Activated CD8-positive, alpha-beta memory T cell treated with anti-CD3 and anti-CD28 coated beads, Interleukin-2, amount 50 U/mL, for 24 hours (primary cell): Measurements from ENCODE around the gene PDLIM4.

Source experiments
- DNase-seq: peaks from one replicate; pipeline ENCODE4 v3.0.0-alpha.2; 2020; ENCODE audit errors: extremely low read depth

The PDLIM4 gene

GRCh38 chr5:132257131-132258101, at the start of gene PDLIM4:
Gene PDLIM4 (plus strand): TSS chr5:132257696. CDS start chr5:132257735, 39 bp downstream.
- no peak for DNase-seq

- no peak for DNase-seq
These were observed 49.7 kb upstream of the PDLIM4 start for GRCh38 chr5:132207778-132208177.

- no peak for DNase-seq
These were observed 48.4 kb upstream of the PDLIM4 start for GRCh38 chr5:132209131-132209530.

- no peak for DNase-seq
These were observed 47.5 kb upstream of the PDLIM4 start for GRCh38 chr5:132209901-132210545.

GRCh38 chr5:132210944-132211343, 46.6 kb upstream of the PDLIM4 start:
- DNase-seq: no peak

GRCh38 chr5:132211787-132212186, 45.7 kb upstream of the PDLIM4 start:
- no peak for DNase-seq

GRCh38 chr5:132213666-132214065, 43.8 kb upstream of the PDLIM4 start:
- DNase-seq: no peak

- no peak for DNase-seq
These were observed 43.0 kb upstream of the PDLIM4 start for GRCh38 chr5:132214491-132214890.

GRCh38 chr5:132215329-132215728, 42.2 kb upstream of the PDLIM4 start:
- no peak for DNase-seq

- no peak for DNase-seq
These were observed 39.2 kb upstream of the PDLIM4 start for GRCh38 chr5:132218321-132218720.

GRCh38 chr5:132219289-132219970, 38.1 kb upstream of the PDLIM4 start:
- DNase-seq: no peak

GRCh38 chr5:132219981-132220380, 37.5 kb upstream of the PDLIM4 start:
- no peak for DNase-seq

- DNase-seq: no peak
These were observed 37.0 kb upstream of the PDLIM4 start for GRCh38 chr5:132220491-132220890.

- DNase-seq: no peak
These were observed 35.5 kb upstream of the PDLIM4 start for GRCh38 chr5:132221781-132222648.

GRCh38 chr5:132222649-132223038, 34.9 kb upstream of the PDLIM4 start:
- DNase-seq: no peak

GRCh38 chr5:132223861-132224260, 33.6 kb upstream of the PDLIM4 start:
- no peak for DNase-seq

- no peak for DNase-seq
These were observed 32.8 kb upstream of the PDLIM4 start for GRCh38 chr5:132224716-132225115.

GRCh38 chr5:132225165-132226032, 32.1 kb upstream of the PDLIM4 start:
- DNase-seq: no peak

GRCh38 chr5:132226516-132227234, 30.8 kb upstream of the PDLIM4 start:
- no peak for DNase-seq

GRCh38 chr5:132227235-132227484, 30.3 kb upstream of the PDLIM4 start:
- no peak for DNase-seq
